GM19099 (cell line): Measurements from ENCODE around the gene MORC4.

Source experiments
- POLR2A ChIP-seq: IDR thresholded peaks from 3 replicates; pipeline ENCODE4 v1.6.1; 2011; ENCODE audit warnings: low read depth; ENCODE audit not compliant: insufficient read length; ENCODE audit errors: extremely low read depth

Gene MORC4

DNA sequence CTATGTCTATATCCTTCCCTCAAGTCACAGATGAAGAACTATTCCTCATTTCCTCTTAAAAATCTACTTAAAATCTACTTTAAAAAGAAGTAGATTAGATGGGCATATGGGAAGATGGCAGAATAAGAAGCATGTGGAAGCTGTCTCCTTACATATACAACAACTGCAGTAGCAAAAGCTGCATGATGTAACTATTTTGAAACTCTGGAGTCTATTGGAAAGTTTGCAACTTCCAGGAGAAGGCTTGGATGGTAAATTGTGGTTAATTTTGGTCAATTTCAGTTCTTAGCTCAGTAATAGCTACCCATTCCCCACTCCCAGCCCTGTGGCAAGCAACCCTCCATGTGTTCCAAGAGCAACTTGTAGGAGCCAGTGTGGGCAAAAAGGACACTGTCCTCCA is 36.9 kb downstream of the MORC4 start:
- TF ChIP-seq POLR2A, result no peak

DNA sequence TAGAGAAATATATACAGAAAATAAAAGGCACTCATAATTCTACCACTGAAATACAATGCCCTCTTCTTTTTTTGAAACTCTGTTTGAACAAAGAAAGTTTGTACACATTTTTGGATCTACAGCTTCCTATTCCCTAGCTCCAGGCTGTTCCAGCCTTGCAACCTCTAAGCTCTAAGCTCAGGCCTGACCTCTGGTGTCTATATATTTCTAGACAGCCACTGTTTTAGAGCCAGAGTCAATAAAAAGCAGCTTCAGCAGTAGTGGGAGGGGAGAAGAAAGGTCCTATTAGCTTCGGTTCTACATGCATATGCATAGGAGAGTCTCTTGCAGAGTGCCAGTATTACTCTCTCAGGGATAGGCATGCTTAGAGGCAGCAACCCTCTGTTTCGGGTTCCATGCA is 40.1 kb downstream of the MORC4 start:
- TF ChIP-seq POLR2A, result no peak

DNA sequence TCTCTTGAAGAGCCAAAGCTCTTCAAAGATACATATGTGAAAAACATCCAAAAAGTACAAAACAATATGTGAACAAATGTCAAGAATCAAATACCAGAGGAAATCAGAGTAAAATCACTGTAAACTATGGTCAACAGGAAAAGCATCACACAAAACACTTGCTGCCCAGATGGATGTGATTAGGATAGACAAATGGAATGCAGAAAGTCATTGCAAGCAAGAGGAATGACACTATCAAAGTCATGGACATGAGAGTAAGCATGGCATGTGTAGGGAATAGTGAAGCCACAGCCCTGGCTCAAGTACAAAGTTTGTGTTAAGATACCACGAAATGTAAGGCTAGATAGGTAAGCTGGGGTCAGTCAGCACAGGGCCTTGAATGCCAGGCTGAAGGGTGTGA is 42.2 kb downstream of the MORC4 start:
- TF ChIP-seq POLR2A, result no peak

DNA sequence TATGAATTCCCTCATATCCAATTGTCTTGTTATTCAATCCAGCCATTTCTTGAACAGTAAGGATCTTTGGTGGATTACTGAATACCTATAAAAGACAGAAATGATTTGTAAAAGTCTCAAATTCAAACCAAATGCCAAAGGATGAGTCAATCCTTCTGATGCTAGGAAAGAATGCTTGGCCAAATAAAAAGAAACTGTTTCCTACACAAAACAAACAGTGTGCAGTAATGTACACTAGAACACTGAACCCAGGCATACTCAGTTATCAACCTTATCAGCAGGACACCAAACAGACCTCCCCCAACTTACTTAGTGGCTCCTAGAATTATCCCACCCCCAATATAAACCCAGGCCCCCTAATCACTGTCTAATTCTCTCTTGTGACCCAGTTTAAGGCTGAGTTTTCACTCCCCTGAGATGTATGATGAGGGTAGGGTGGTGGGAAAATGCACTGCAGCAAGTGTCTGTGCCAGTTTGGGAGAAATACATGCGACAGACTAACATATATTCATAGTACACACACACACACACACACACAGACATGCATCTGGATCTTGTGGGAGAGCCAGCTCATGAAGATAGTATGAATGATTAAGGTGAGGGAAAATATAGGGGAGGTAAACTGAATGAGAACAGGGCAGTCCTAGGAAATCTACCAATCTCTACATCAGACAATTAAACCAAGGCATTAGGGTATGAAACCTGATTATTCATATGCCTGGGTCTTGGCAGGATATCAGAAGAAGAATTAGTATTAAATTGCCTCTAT is 44.8 kb downstream of the MORC4 start:
- TF ChIP-seq POLR2A, result no peak

DNA sequence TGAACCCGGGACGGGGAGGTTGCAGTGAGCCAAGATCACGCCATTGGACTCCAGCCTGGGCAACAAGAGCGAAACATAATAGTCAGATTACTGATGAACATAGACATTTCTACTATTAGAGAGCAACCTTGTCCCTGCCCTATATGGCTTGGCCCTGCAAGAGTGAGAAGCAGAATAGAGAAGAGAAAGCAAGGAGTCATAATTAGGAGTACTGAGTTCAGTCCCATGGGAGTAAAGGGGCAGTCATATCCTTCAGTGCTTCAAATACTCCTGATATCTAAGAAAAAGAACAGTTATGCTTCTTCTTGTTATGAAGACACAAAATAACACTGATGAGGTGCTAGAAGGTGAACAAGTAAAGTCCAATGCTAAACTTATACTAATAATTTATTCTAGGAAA is 46.0 kb downstream of the MORC4 start:
- no peak for TF ChIP-seq POLR2A

GRCh38 chrX:106952988-106953387 is 47.0 kb downstream of the MORC4 start:
- TF ChIP-seq POLR2A, result no peak

GRCh38 chrX:106952538-106952937 is 47.5 kb downstream of the MORC4 start:
- no peak for TF ChIP-seq POLR2A

DNA sequence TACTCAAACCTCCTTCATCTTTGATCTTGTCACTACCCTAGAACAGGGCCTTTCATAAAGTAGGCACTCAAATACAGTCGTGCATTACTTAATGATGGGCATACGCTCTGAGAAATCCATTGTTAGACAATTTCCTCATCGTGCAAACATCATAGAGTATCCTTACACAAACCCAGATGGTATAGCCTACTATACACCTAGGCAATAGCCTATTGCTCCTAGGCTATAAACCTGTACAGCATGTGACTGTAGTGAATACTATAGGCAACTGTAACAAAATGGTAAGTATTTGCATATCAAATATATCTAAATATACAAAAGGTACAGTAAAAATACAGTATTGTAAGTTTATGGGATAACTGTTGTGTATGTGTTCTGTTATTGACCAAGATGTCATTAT is 47.9 kb downstream of the MORC4 start:
- no peak for TF ChIP-seq POLR2A

- TF ChIP-seq POLR2A, result no peak
These were observed 48.8 kb downstream of the MORC4 start for GRCh38 chrX:106951230-106951629.

DNA sequence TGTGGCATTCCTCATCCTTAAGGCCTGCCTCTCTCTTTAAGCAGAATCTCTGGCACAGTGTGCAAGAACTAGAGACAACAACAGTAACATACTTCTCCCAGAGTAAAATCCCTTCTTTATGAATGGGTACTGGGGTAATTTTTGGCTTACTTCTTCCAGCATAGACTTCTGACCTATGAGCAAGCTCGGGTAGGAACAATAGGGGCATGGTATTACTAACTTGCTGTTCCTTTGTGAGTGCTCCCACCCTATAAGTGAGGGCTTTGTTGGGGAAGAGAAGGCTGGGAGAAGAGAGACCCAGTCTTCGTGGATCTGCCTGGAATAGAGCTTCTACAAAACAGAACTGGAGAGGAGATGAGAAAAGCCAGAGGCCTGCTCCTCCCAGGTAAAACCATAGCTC is 49.6 kb downstream of the MORC4 start:
- no peak for TF ChIP-seq POLR2A

DNA sequence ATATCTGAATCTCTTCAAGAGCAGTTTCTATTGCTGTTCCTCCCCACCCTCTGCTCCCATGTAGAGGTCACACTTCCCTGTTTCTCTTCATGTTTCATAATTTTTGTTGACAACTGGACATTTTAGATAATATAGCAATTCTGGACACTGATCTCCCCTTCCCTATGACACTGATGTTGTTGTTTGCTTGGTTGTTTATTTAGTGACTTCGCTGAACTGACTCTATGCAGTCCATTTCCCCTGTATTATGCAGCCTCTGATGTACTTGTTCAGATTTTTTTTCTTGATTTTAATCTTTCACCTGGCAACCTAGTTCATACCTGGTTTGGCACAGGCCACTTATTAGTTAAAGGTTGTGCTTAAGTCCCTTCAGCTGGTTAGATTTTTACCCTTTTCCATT is 50.6 kb downstream of the MORC4 start:
- TF ChIP-seq POLR2A, result no peak

GRCh38 chrX:106948641-106949040 is 51.4 kb downstream of the MORC4 start:
- no peak for TF ChIP-seq POLR2A

DNA sequence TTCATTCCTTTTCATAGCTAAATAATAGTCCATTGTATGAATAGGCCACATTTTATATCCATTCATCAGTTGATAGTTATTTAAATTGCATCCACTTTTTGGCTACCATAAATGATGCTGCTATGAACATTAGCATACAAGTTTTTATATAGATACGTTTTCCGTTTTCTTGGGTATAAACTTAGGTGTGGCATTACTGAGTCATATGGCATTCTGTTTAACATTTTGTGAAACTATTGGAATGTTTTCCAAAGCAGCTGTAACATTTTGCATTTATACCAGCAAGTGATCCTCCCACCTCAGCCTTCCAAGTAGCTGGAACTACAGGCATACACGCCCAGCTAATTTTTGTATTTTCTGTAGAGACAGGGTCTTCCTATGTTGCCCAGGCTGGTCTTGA is 53.5 kb downstream of the MORC4 start:
- TF ChIP-seq POLR2A, result no peak

DNA sequence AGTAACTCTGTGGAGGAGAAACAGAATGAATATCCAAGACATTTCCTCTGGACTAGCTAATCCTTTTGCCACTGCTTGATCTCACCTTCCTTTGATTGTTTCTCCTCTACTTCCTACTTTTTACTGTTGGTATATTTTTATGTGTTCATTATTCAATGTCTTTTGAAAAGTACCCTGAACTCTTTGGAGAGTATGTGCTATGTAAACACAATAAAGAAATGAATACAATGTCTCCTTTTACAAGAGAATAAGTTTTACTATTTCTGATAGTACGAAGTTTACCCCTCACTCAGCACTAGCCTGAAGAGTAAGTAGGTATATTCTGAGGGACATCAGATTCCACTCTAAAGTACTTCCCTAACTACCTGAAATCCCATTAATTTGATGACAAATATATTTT is 59.9 kb downstream of the MORC4 start:
- TF ChIP-seq POLR2A, result no peak

GRCh38 chrX:106939566-106939965 is 60.4 kb downstream of the MORC4 start:
- TF ChIP-seq POLR2A, result no peak

DNA sequence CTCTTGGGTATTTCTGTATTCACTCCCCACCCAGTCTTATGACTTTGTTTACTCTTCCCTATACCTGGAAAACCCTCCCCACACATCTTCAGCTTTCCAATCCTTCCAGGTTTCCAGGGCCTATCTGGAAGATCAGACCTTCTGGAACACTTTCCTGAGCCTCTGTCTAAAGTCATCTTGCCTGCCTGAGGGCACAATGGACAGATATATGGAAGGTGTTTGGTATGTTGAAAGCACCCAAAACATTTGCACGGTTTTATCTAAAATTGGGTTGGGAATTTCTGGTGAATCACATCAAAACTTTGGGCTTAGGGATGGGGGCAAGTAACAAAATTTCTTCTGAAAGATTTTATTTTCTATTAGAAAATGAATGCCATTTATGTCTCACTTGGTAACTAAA is 63.8 kb downstream of the MORC4 start:
- TF ChIP-seq POLR2A, result no peak

- no peak for TF ChIP-seq POLR2A
These were observed 64.8 kb downstream of the MORC4 start for GRCh38 chrX:106935175-106935574.
